ENCODE data around the gene PAQR4.

PAQR4 gene

GRCh38 chr16:2954656-2955381 is 14.3 kb upstream of the PAQR4 start:
- no peak for TF ChIP-seq CTCF (IDR thresholded peaks at IDR 0.05; ENCODE audit: low read depth, low read length)
- H3K4me3 ChIP-seq (ENCODE audit: low read depth, low read length), result no peak overlapping the region

- TF ChIP-seq CTCF (IDR thresholded peaks at IDR 0.05; ENCODE audit: low read depth, low read length), result no peak
Measured at GRCh38 chr16:2955438-2955778, 13.7 kb upstream of the PAQR4 start.

DNA sequence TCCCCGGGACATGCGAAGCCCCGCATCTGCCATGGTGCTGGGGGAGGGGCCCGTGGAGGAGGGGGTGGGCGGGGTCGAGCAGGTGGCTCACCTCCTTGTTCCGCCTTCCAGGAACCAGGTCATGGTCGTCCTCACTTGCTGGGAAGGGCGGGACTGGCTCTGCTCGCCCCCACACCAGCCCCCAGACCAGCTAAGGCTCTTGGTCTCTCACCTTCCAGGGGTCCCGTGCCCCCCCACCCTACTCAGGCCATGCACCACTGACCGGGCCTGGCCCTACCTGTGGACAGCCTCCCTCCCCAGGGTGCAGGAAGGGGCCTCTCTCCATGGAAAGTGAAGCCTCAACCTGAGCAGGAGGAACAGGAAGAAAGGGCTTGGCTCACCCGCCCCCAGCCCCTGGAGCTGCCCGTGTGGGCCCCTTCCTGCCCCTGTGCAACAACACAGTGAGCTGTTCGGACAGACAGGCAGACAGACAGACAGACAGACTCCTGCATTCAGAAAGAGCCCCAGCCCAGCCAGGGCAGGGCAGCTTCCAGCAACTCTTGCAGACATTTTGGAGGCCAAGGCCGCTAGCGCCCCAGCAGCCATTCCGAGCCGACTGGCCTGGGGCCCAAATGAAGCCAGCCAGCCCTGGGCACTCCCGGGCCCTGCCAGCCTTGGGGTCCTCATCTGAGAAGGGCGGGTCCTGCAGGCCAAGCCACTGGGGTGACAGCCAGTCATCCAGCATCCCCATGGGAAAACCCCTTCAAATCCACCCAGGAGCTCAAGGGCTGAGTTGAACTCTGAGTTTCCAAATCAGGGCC is 13.2 kb upstream of the PAQR4 start:
- H3K4me3 ChIP-seq (ENCODE audit: low read depth, low read length), result no peak overlapping the region
- TF ChIP-seq CTCF (IDR thresholded peaks at IDR 0.05; ENCODE audit: low read depth, low read length), result no peak

More at GRCh38 chr16:2955438-2955778, 13.7 kb upstream of the PAQR4 start:
- H3K4me3 ChIP-seq (ENCODE audit: low read depth, low read length), result no peak overlapping the region

DNA sequence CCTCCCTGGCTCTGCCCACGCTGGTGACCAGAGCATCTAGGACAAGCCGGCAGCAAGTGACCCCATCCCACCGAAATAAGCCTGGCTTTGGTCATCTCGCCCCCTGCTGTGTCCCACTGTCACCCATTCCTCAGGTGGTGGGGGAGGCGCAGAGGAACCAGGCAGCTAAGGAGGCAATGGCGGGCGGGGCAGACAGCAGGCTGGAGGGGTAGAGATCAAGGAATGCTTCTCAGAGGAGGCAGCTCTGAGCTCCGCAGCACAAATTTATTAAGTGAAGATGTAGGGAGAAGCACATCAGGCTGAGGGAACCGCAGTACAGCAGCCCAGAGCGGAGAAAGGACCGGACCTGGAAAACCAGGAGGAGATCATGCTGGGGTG is 12.6 kb upstream of the PAQR4 start:
- TF ChIP-seq CTCF (IDR thresholded peaks at IDR 0.05; ENCODE audit: low read depth, low read length), result no peak
- no peak overlapping the region for H3K4me3 ChIP-seq (ENCODE audit: low read depth, low read length)

DNA sequence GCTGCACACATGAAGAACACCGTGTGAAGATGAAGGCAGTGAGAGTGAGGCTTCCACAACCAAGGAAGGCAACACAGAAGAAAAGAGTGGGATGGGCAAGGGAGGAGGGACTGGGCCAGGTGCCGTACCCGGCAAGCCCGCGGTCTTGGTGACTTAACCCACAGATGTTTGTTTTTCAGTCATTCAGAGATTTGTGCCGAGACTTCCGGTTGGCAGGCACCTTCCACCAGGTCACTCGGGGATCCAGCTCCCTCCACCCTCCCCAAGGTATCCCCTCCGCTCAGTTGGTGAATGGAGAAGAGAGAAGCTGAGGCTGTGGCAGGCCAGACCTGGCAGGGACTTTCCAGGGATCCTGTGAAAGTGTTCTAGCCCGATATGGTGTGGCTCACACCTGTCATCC is 9.9 kb upstream of the PAQR4 start:
- no peak overlapping the region for H3K4me3 ChIP-seq (ENCODE audit: low read depth, low read length)
- TF ChIP-seq CTCF (IDR thresholded peaks at IDR 0.05; ENCODE audit: low read depth, low read length), result no peak

GRCh38 chr16:2960183-2961010 is 8.8 kb upstream of the PAQR4 start:
- H3K4me3 ChIP-seq (ENCODE audit: low read depth, low read length), result no peak overlapping the region
- TF ChIP-seq CTCF (IDR thresholded peaks at IDR 0.05; ENCODE audit: low read depth, low read length), result no peak

All from WI38 (cell line).